Measurements from ENCODE around the gene CEP85L. TPM values are rescaled to one million over a fixed set of nuclear protein-coding genes. Genes with fewer than 3 reads are reported as not detected.

CEP85L gene
- total and polyA plus RNA-seq, 2 experiments from 2014 or later, result 9.1 to 10.1 TPM

DNA sequence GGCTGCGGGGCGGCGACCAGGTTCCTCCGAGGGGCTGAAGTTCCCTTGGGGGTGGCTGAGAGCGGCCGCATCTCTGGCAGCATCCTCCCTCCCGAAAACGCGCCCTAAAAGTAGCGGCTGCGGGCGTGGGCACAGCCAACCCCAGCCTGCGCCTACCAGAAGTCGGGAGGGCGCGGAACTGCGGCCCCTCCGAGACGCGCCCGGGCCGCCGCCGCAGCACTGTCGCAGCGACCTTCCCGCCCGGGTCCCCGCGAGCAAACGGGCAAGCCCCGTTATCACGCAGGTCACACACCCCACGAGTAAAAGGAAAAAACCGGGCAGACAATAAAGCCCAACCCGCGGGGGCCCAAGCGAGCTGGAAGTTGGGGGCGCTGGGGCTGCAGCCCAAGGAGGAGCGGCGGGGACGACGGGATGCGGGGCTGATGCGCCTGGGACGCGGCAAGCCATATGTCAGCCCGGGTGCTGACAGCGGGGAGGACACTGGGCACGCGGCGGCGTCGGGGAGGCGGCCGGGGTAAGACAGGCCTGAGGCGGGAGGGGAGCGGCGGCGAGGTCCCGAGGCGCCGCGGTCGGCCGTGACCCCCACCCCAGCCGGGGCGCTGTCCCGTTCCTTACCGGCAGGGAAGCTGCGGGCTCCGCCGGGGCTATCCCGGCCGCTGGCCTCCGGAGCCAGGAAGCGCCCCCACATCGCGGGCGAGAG is 659 bp downstream of the CEP85L start (continued):
- TF ChIP-seq, protein P1, sequence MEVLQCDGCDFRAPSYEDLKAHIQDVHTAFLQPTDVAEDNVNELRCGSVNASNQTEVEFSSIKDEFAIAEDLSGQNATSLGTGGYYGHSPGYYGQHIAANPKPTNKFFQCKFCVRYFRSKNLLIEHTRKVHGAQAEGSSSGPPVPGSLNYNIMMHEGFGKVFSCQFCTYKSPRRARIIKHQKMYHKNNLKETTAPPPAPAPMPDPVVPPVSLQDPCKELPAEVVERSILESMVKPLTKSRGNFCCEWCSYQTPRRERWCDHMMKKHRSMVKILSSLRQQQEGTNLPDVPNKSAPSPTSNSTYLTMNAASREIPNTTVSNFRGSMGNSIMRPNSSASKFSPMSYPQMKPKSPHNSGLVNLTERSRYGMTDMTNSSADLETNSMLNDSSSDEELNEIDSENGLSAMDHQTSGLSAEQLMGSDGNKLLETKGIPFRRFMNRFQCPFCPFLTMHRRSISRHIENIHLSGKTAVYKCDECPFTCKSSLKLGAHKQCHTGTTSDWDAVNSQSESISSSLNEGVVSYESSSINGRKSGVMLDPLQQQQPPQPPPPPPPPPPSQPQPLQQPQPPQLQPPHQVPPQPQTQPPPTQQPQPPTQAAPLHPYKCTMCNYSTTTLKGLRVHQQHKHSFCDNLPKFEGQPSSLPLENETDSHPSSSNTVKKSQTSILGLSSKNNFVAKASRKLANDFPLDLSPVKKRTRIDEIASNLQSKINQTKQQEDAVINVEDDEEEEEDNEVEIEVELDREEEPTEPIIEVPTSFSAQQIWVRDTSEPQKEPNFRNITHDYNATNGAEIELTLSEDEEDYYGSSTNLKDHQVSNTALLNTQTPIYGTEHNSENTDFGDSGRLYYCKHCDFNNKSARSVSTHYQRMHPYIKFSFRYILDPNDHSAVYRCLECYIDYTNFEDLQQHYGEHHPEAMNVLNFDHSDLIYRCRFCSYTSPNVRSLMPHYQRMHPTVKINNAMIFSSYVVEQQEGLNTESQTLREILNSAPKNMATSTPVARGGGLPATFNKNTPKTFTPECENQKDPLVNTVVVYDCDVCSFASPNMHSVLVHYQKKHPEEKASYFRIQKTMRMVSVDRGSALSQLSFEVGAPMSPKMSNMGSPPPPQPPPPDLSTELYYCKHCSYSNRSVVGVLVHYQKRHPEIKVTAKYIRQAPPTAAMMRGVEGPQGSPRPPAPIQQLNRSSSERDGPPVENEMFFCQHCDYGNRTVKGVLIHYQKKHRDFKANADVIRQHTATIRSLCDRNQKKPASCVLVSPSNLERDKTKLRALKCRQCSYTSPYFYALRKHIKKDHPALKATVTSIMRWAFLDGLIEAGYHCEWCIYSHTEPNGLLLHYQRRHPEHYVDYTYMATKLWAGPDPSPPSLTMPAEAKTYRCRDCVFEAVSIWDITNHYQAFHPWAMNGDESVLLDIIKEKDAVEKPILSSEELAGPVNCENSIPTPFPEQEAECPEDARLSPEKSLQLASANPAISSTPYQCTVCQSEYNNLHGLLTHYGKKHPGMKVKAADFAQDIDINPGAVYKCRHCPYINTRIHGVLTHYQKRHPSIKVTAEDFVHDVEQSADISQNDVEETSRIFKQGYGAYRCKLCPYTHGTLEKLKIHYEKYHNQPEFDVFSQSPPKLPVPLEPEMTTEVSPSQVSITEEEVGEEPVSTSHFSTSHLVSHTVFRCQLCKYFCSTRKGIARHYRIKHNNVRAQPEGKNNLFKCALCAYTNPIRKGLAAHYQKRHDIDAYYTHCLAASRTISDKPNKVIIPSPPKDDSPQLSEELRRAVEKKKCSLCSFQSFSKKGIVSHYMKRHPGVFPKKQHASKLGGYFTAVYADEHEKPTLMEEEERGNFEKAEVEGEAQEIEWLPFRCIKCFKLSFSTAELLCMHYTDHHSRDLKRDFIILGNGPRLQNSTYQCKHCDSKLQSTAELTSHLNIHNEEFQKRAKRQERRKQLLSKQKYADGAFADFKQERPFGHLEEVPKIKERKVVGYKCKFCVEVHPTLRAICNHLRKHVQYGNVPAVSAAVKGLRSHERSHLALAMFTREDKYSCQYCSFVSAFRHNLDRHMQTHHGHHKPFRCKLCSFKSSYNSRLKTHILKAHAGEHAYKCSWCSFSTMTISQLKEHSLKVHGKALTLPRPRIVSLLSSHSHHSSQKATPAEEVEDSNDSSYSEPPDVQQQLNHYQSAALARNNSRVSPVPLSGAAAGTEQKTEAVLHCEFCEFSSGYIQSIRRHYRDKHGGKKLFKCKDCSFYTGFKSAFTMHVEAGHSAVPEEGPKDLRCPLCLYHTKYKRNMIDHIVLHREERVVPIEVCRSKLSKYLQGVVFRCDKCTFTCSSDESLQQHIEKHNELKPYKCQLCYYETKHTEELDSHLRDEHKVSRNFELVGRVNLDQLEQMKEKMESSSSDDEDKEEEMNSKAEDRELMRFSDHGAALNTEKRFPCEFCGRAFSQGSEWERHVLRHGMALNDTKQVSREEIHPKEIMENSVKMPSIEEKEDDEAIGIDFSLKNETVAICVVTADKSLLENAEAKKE (CRISPR knock-in tag; IDR thresholded peaks at IDR 0.05), result no peak
- no peak for TF ChIP-seq EZH2 (IDR thresholded peaks at IDR 0.05; ENCODE audit: low read depth, unreplicated experiment)

DNA sequence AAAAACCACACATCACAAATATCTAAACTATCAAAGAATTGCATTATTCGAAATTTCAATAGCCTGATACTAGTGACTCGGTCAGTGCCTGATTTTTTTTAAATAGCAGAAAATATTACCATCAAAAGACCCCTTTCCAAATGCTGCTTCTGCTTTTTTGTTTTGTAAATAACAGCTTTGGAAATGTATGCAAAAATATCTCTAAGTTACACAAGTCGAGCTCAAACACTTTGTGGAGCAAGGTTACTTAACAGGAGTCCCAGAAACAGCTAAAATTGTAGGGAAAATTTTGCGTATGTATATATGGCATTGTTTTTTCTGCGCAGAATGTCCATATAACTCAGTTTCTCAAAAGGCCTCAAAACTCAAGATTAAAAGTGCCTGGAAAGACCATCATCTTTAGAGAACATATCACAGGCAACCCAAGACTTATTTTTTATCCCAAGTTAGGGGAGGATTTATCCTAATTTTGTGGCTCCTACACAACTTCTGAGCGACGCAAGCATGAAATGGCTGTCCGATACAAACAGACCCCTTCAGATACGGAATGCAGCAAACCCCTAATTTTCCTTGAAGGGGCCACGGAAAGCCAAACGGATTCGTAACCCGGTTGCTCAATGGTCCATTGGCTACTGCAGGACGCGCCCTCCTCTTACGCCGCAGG is 1.3 kb downstream of the CEP85L start:
- H3K27me3 Mint-ChIP-seq (ENCODE audit: insufficient read depth, low read depth, poor library complexity), result no peaks in the 10 kb centered on the region
- no peak for TF ChIP-seq EZH2phosphoT487 (IDR thresholded peaks at IDR 0.05; ENCODE audit: unreplicated experiment)
- TF ChIP-seq, protein P1 (CRISPR knock-in tag; IDR thresholded peaks at IDR 0.05), result no peak
- H2AFZ ChIP-seq, result peak overlapping the region; percentile 77
- H3K9me3 Mint-ChIP-seq, result no peaks in the 10 kb centered on the region; the same call in 2 of the 3 replicates
- no peak for DNase-seq (ENCODE audit: low spot score)
- no peak for ATAC-seq
- no peaks in the 10 kb centered on the region for H3K36me3 Mint-ChIP-seq (ENCODE audit: low read depth)
- H3K4me1 Mint-ChIP-seq, result peaks cover 20% of the 10 kb centered on the region
- peaks cover 42% of the 10 kb centered on the region for H3K79me2 ChIP-seq (replicated peaks; ENCODE audit: insufficient read depth)
- H4K20me1 ChIP-seq (replicated peaks; ENCODE audit: insufficient read depth), result no peaks in the 10 kb centered on the region
- H3K9me2 ChIP-seq (ENCODE audit: insufficient read depth), result no peaks in the 10 kb centered on the region
- no peak overlapping the region for H3K27ac Mint-ChIP-seq
- peak overlapping the region; percentile 85 for H3K4me3 Mint-ChIP-seq
- no peak overlapping the region for H3K27ac ChIP-seq (ENCODE audit: low read depth)
- 0 out of 2 replicates have a peak, but pooled peaks cover 2% of the 10 kb centered on the region for H3K27me3 ChIP-seq (ENCODE audit: insufficient read depth)
- no peaks in the 10 kb centered on the region for H3K36me3 ChIP-seq (ENCODE audit: insufficient read depth)
- H3K4me1 ChIP-seq (ENCODE audit: insufficient read depth), result peaks cover 27% of the 10 kb centered on the region
- H3F3A ChIP-seq (replicated peaks; ENCODE audit: low read depth), result peaks cover 4% of the 10 kb centered on the region; the same call in 1 of the 2 replicates
- peak overlapping the region; percentile 77 for H3K4me3 ChIP-seq
- H3K4me2 ChIP-seq, result peak overlapping the region; percentile 88
